Measurements from ENCODE around the gene SNAP23.

The SNAP23 gene

DNA sequence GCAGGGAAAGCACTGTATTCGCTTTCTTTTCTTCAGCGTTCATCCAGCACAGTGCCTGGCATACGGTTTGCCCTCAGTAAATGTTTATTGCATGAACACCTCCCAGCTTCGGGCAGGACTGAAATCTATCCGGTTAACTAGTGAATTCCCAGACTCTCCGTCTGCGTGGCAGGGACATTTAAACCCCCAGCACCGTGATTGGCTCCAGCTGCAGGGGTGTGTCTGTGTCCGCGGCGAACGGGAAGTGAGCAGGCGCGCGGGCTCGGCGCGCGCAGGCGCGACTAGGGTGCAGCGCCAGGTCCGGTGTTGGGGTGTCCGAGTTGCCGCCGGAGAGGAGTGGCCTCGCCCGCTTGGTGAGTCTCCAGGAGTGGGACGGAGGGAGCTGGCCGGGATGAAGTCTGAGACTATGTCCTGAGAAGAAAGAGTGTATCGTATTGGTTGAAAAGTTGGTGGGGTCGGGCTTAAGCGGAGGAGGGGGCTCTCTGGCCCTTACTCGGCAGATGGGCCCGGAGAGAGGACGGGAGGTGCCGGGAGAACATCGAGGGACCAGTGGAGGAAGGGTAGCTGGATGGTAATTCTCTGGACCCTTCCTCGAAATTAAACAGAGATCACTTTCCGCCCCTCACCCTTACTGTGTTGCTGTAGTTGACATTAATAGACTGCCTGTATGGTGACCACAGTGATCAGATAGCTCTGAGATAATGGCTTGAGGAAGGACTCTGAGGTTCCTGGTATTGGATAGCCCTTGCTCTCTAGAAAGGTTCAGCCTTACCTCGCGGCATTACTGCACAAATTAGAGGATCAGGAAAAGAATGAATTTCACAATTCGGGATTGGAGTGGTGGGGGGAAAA, at the start of gene SNAP23:
SNAP23 (plus strand) TSS at position 274 of the 852 bp plus-strand sequence. CDS start 16,213 bp downstream, outside the sequence.
- DNase-seq, result peak; percentile 50 to 62

DNA sequence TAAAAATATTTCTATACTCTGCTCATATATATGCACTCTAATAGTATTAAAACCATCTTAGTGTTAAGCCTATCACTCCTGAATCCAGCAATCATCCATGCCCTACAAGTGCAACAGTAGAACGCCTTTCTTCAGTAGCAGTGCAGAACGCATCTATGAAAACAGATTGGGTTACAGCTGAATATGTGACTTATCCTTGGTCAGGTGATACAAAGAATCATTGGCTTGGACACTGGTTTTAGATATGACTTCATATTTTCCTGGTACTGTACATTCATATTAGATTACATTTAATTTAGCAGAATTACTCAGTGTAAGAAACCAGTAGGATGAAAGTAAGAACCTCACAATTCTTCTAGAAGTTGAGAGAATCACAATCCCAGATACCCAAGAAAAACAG, 47.8 kb upstream of the SNAP23 start:
- DNase-seq, result no peak

DNA sequence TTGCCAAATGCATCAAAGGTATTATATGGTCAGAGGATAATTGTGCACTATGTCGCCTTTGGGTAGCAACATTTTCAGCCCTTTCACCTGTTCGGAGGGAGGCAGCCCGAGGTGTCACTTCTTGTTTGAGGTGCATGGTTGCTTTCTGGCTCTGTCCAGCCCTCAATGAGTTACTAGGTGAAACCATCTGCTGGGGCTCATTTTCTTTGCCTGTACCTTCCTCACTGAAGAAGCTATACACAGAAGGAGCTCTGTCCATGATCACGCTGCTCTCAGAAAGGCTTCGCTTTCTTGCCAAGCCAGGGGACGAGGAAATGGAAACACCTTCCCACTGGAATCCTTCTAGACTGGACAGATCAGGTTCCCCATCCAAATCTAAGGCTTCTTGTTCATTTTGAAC, 47.2 kb upstream of the SNAP23 start:
- no peak for DNase-seq

DNA sequence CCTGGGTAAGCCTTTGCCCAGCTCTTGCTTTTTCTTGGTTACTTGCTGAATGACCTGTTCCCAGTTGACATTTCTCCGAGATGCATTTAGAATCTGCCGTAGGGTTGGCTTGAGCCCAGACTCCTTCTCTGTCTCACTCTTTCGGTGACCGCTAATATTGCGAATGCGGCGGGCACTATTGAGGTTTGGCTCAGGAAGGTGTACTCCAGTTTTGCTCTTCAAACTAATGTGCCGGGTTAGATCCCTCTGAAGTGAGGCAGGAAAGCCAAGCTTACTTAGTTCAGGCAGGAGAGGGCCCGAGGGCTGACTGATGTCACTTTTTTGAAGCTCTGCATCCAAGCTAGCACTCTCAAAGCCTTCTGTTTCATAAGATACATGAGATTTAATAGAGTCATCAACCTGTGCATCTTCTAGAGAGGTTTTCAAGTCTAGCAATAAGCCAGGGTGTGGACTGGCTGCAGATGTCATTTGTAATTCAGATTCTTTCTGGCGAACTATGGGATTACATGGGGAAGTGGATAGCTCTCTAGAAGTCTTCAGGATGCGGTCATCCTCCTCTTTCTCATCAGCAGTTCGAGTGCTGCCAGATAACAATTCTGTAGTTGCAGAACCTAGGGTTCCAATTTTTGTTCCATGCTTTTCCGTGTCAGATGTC, 45.5 kb upstream of the SNAP23 start:
- DNase-seq, result no peak

DNA sequence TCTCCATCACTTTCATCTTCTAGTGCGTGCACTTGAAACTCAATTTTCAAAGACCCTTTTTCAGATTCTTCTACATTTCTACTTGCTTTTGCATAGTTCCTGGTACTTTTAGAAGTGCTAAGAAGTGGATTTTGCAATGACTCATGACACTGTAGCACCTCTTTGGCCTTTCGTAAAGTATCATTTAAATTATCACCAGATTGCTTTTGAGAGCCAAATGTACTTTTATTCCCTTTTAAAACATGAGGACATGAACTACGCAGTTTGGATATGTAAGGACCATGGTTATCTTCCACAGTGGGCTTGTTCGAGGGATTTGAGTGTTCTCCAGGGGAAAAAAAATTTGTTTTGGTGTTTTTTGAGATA, 45.0 kb upstream of the SNAP23 start:
- no peak for DNase-seq

DNA sequence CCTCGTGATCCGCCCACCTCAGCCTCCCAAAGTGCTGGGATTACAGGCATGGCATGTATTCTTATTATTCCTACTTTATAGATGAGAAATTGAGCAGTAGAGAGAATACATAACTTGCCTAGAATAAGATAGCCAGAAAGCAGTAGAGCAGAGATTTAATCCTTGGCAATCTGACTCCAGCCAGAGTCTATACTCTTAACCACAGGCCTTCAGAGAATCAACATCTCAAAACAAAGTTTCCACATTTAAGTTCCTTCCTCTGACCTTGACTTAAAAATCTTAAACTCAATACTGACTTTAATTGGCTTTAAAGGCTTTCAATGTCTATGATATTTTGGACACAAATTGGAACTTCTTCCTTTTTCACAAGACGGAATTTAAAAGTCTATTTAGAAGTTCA, 41.6 kb upstream of the SNAP23 start:
- no peak for DNase-seq

DNA sequence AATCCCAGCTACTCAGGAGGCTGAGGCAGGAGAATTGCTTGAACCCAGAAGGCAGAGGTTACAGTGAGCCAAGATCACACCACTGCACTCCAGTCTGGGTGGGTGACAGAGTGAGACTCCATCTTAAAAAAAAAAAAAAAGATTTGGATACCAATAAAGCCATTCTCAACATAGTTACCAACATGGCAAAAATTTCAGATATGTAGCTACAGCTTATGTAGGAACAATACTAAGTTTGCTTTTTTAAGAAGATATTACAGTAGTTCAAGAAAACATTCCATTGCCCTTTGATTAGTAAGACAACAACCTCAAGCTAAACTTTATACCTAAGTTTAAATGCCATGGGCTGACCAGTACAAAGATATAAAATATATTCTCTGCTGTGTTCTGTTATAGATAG, 38.9 kb upstream of the SNAP23 start:
- DNase-seq, result no peak

DNA sequence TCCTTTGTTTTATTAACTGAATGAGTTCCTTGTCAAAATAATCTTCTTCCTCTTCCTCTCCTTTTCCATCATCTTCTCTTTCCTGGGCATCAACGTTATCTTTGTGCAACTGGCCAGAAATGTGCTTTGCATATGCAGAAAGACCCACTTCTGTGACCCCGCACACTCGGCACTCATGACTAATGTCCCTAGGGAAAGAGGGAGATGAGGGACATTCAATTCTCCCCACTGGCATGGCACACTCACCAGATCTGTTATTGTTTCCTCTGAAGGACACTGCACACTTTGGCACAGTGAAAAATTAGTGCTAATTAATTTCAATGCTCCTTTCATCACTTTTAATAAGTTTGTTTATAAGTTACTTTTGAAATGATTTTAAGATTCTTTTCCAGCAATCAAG, 38.5 kb upstream of the SNAP23 start:
- DNase-seq, result no peak

DNA sequence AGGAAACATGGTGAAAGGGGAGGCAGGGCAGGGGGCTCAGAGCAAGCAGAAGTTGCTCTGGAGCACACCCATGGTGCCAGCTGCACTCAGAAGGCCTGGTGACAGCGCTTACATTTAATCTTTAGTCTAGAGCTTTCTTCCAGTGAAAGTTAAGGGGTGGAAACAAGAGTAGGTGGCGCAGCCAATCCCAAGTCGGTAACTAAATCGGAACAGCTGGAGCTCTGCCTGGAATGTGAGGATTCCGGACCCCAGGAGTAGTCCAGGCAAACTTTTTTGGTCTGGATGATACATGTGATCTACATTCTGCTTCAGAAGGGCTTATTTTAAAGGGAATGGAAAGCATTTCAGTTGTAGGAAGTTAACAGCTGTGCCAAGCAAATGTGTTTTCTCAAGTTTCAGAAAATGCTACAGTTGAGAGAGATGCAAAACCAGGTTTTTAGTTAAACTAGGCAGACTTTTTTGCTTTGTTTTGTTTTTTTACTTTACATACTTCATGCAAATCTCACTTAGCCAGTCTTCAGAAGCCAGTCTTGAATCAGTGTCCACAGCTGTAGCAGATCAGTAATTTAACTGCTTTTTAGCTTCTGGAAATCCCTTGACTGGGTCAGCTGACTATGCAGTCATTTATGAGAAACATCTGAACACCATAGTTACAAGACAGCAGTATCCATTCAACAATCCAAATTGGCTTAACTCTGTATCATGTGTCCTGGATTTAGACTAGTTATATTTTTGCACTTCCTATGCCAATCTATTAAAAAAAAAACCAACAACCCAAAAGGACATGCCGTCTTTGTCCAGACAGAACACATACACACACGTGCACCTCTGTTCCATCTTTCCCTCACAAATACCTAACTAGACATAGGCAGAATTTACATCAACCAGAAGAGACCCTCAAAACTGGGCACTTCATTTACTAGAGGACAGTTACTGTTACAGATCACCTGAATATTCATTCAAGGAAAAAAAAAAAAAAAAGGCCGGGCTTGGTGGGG, 37.7 kb upstream of the SNAP23 start:
- no peak for DNase-seq

DNA sequence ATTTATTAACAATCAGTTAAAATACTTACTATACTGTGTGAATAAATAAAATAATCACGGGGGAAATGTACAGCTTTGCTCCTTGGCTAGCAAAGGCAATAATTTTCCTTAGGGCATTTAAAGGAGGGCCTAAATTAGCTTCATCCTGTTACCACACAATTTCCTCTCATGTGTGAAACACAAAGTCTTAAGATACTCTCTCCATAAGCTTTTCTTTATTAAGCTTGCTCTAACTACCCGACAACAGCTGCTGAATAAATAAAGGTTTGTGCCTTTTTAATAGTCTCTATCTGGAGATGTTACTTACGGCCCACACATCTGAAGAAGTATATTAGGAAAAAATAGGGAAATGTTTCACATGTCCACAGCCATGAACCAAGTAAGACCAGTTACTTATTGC, 34.2 kb upstream of the SNAP23 start:
- DNase-seq, result no peak

DNA sequence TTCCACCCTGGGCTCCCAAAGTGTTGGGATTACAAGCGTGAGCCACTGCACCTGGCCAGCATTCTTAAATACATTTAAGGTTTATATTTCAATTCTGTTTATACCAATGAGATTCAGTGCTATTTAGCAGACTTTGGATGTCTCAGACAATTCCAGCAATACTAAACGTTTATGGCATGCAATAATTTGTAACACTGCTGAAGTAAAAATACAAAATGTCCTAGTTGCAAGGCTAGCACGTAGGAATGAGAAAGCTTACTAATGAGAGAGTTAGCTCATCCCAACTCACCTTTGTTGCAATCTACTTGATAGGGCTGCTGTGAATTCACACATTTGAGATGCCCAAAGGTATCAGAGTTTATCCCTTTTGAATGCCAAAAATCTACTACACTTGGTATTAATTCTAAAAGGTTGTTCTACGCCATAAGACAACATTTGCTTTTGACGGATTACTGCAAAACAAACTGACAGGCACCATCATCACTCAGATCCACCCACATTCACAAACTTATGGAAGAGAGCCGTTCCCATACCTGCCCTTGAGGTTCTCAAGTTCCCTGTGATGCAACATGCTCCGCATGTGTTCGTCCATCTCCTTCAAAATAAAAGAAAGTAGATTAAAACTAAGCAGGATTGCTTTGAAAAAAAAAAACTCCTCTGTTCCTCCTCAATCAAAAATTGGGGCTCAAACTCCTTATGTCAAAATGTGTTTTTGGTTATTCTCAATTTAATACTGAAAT, 29.7 kb upstream of the SNAP23 start:
- no peak for DNase-seq

DNA sequence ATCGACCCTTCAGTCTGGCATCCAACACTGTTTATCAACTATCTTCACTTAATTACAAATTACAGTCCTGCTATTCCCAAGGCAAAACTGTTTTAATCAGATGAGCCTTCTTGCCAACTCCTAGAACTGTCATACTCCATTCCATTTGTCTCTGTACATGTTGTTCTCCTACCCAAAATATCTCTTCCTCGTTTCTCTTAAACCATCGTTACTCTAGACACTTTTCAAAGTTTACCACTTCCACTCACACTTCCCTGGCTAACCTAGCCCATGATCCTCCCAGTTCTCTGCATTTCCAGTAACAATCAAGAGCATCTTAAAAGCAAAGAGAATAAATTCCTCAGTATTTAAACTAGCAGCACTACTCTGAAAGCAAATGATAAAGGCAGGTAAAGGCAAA, 24.4 kb upstream of the SNAP23 start:
- no peak for DNase-seq

DNA sequence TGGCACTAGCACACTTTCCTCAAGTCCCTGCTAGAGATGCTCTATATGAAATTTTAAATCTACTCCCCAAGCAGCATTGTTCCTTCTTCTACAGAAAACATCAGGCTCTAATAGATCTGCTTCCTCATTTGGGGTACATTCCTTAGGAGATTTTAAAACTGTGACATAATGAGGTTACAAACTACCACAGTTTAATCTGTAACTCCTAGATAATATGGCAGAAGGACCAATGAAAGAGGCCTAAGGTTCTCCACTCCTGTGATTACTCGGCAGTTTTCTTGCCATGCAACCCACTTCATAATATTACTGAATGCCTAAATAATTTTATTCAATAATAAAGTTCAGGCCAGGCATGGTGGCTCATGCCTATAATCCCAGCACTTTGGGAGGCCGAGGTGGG, 20.6 kb upstream of the SNAP23 start:
- no peak for DNase-seq

DNA sequence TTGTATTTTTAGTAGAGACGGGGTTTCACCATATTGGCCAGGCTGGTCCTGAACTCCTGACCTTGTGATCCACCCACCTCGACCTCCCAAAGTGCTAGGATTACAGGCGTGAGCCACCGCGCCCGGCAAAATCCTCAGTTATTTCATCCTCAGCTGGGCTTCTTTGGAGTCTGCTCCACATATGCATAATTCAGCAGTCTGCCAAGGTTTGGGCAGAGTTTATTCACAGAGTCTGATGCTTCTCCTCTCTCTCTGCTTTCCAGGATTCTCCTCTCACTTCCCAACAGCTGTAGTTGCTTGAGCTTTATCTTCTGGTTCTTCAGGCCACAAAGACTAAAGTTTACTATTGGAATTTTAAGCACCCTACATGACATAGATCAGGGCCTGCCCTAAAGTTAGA, 12.7 kb upstream of the SNAP23 start:
- DNase-seq, result no peak

DNA sequence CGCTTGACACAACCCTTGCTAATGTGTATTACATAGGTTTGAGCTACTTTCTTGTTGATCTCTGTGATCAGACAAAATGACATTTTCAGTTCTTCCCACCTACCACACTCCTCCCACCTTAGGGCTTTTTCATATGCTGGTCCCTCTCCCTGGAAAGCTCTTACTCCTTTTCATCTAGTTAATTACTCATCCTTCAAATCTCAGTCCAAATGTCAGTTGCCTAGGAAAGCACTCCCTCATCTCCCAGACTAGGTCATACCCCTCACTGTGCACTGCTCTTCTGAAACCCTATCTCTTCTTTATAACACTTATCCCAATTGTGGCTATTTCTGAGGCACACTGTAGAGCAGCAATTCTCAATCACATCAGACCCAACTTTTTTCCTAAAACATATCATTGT, 11.8 kb upstream of the SNAP23 start:
- no peak for DNase-seq

DNA sequence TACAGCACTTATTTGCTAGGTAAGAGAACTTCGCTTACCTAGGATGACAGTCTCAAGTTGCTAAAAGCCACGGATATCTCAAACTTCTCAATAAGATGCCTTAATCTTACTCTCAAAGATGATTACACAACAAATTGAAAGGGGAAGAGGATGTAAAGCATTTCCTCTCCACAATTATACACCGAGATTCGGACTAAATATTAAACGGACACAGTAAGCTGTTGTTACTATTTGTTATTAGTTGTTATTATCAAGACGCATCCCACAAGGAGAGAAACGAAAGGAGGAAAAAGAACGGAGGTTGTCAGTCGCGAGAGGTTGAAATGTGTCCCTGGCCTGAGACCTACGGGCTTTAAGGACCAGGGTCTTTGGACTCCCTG, 5.2 kb upstream of the SNAP23 start:
- no peak for DNase-seq

DNA sequence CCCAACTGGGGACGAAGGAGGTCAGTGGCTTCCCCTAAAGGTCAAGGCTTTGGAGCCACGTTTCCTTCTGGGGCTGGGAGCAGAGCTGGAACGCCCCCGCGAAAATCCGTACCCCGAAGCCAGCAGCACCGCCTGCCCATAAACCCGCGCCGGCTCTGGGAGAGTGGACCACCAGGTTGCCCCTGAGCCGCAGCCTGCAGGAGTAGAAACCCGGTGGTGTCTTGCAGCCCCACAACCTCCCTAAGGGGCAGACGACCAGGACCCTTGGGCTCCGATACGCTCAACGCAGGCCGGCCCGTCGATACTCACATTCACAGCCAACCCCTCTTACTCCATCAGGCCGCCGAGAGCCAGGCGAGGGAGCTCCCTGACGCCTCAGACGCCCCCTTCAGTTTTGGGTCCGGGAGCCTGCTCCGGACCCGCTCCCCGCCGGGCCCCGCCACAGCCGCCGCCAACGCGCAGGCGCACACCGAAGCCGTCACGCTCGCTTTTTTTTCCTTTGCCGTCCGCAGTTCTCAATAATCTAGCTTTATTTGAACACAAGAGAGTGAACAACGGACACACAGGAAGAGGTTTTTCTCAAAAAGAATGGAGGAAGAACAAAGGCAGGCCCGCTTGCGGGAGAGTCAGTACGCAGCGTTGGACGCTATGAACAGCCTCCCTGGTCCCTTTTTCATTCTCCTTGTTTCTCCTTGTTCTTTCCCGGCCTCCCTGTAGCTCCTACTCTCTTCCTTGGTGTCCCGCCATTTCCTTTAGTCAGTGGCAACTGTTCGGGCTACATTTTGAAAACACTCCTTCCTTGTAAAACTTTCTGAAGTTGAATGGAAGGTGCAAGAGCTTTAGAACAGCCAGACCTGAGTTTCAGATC, 4.5 kb upstream of the SNAP23 start, which contains the start of gene ZNF106:
ZNF106 (minus strand) TSS at position 471 of the 868 bp plus-strand sequence. CDS start 18,852 bp downstream, outside the sequence.
- peak; percentile 74 to 78 for DNase-seq

DNA sequence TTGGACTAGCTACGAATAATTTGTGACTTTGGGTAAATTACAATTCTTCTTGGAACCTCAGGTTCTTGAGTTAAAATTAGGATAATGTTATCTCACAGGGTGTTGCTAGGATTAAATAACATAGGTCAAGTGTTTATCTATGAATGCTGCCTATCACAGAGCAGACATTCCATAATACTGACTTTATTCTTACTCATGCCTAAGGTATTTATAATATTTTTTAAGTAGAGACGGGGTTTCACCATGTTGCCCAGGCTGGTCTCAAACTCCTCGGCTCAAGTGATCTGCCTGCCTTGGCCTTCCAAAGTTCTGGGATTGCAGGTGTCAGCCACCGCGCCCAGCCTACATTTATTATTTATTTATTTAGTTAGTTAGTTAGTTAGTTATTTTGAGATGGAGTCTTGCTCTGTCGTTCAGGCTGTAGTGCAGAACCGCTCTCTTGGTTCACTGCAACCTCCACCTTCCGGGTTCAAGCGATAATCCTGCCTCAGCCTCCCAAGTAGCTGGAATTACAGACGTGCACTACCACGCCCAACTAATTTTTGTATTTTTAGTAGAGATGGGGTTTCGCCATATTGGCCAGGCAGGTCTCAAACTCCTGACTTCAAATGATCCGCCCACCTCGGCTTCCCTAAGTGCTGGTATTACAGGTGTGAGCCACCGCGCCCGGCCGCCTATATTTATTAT, 3.8 kb upstream of the SNAP23 start:
- DNase-seq, result no peak

DNA sequence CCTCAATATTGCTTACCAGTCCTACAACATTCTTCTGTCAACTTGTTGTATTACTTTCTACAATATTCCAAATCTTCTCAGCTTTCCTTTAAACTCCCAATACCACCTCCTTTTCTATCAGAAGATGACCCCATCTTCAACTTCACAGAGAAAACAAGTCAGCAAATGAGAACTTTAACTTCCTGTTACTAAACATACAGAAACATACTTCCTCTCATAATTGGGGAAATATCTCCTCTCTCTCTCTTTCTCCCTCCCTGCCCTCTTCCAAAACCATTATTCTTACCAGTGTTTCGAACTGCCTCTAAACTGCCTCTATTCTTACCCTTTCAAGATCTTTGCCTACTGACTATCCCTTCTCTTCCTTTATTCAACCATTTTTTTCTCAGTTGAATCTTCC, 1.8 kb upstream of the SNAP23 start:
- DNase-seq, result no peak

DNA sequence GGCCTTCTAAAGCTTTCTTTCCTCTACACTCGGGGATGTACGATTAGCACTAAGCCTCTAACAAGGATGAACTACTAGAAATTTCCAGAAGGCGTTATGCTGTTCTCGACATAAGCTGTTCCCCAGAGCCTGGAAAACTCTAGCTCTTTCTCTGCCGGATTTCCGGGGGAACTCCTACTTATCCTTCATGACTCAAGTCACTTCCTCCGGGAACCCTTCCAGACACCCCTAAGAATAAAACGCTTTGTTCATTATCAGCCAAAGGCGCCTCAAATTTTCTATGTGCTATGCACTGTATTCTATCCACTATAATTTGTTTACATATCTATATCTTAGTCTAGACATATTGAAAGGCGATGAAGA, 455 bp upstream of the SNAP23 start:
- DNase-seq, result no peak

Data from NCI-H1930 (cell line).